Measurements from ENCODE around the gene GAN.

DNA sequence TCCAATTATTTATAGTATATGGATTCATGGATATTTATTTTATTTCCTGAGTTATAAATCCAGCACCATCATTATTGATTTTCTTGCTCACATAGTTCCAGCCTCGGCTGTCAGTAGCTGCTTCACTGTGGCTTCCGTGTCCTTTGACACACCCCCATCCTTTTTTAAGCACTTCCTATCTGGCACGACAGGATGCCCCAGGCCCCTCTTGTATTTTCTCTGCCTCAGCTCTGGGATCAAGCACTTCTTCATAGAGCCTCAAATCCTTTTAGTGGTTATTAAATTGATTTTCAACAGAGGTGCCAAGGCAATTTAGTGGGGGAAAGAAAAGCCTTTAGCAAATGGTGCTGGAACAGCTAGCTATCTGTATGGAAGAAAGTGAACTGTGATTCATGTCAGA, 59.8 kb downstream of the GAN start:
- TF ChIP-seq EZH2 (IDR thresholded peaks at IDR 0.05; ENCODE audit: insufficient read depth, low read length): no peak
- TF ChIP-seq, protein P1, sequence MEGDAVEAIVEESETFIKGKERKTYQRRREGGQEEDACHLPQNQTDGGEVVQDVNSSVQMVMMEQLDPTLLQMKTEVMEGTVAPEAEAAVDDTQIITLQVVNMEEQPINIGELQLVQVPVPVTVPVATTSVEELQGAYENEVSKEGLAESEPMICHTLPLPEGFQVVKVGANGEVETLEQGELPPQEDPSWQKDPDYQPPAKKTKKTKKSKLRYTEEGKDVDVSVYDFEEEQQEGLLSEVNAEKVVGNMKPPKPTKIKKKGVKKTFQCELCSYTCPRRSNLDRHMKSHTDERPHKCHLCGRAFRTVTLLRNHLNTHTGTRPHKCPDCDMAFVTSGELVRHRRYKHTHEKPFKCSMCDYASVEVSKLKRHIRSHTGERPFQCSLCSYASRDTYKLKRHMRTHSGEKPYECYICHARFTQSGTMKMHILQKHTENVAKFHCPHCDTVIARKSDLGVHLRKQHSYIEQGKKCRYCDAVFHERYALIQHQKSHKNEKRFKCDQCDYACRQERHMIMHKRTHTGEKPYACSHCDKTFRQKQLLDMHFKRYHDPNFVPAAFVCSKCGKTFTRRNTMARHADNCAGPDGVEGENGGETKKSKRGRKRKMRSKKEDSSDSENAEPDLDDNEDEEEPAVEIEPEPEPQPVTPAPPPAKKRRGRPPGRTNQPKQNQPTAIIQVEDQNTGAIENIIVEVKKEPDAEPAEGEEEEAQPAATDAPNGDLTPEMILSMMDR (IDR thresholded peaks at IDR 0.05; ENCODE audit: insufficient read depth, low read depth, low read length): no peak

Measured in astrocyte (in vitro differentiated cells and primary cell).